ENCODE measurements around the gene OPCML.

OPCML gene

DNA sequence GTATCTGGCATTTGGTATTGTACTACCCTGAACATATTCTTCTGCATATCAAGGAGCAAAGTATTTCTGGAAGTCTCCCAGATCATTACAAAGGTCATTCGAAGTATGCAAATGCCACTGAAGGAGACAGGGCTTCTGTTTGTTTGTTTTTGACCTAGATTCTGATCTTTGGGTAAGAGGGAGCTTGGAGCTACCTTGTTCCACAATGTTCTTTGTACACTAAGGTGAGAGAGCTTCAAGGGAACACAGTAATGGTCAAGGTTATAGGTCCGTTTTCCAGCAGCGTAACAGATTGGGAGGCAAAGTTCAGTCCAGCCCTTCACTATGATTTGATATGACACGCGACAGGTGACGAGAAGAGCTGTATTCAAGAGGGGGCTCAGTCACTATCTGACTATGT lies 10.0 kb downstream of the OPCML start:
- Histone ChIP-seq H3K36me3 (ENCODE audit: low read depth) (no peaks in the 10 kb centered on the region), H3K4me3 (ENCODE audit: severe bottlenecking) (no peak overlapping the region), H3K27ac (ENCODE audit: poor library complexity, severe bottlenecking) (no peak overlapping the region), H3K27me3 (ENCODE audit: insufficient read depth, poor library complexity, severe bottlenecking) (no peaks in the 10 kb centered on the region), H3K9me3 (ENCODE audit: severe bottlenecking) (no peaks in the 10 kb centered on the region), H3K4me1 (ENCODE audit: insufficient read depth, poor library complexity, severe bottlenecking) (no peaks in the 10 kb centered on the region)
- DNase-seq (ENCODE audit: low spot score) (no peak), ATAC-seq (ENCODE audit: low read depth) (no peak)
- TF ChIP-seq, protein P1, sequence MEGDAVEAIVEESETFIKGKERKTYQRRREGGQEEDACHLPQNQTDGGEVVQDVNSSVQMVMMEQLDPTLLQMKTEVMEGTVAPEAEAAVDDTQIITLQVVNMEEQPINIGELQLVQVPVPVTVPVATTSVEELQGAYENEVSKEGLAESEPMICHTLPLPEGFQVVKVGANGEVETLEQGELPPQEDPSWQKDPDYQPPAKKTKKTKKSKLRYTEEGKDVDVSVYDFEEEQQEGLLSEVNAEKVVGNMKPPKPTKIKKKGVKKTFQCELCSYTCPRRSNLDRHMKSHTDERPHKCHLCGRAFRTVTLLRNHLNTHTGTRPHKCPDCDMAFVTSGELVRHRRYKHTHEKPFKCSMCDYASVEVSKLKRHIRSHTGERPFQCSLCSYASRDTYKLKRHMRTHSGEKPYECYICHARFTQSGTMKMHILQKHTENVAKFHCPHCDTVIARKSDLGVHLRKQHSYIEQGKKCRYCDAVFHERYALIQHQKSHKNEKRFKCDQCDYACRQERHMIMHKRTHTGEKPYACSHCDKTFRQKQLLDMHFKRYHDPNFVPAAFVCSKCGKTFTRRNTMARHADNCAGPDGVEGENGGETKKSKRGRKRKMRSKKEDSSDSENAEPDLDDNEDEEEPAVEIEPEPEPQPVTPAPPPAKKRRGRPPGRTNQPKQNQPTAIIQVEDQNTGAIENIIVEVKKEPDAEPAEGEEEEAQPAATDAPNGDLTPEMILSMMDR (IDR thresholded peaks at IDR 0.05; ENCODE audit: poor library complexity, severe bottlenecking): no peak

DNA sequence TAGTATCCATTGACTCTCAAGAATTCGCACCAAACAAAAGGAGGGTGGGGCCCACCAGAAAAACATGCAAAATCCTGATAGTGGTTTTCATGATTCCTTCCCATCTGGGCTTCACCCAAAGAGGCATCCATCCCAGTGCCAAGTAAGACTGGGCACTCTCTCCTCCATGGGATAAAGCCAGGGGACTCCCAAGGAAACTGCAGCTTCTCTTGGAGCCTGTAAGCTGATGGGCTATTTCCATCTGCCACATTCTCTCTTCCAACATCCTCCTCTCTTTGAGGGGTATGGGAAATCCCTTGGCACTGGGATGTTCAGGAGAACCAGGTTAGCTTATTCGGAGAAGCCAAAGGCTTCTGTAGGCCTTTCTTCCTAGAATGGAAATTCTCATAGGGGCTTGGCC lies 10.8 kb downstream of the OPCML start:
- no peaks in the 10 kb centered on the region for H3K9me3 ChIP-seq (ENCODE audit: severe bottlenecking)
- no peaks in the 10 kb centered on the region for H3K4me1 ChIP-seq (ENCODE audit: insufficient read depth, poor library complexity, severe bottlenecking)
- no peaks in the 10 kb centered on the region for H3K36me3 ChIP-seq (ENCODE audit: low read depth)
- H3K4me3 ChIP-seq (ENCODE audit: severe bottlenecking): no peak overlapping the region
- H3K27ac ChIP-seq (ENCODE audit: poor library complexity, severe bottlenecking): no peak overlapping the region
- TF ChIP-seq, protein P1 (IDR thresholded peaks at IDR 0.05; ENCODE audit: poor library complexity, severe bottlenecking): no peak
- H3K27me3 ChIP-seq (ENCODE audit: insufficient read depth, poor library complexity, severe bottlenecking): no peaks in the 10 kb centered on the region
- ATAC-seq (ENCODE audit: low read depth) (no peak), DNase-seq (ENCODE audit: low spot score) (no peak)

DNA sequence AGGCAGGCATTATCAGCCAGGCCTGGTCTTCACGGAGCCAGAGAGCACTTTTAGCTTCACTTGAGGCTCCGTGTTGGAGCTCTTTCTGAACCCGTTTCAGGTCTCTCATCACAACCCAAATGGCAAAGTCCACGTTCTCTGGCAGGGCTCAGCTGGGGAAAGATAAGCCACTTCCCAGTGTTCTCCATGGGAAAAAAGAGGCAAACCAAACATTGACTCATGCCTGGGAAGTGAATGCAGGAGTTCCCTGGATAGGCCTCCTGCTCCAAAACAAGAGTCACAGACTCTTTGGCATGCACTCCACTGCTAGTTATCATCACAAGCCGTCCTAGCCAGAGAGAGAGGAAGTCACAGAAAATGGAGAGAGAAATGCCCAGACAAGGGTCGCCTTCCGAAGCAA lies 11.6 kb downstream of the OPCML start:
- no peak for DNase-seq (ENCODE audit: low spot score)
- Histone ChIP-seq H3K36me3 (ENCODE audit: low read depth) (no peaks in the 10 kb centered on the region), H3K9me3 (ENCODE audit: severe bottlenecking) (no peaks in the 10 kb centered on the region), H3K27ac (ENCODE audit: poor library complexity, severe bottlenecking) (no peak overlapping the region), H3K4me1 (ENCODE audit: insufficient read depth, poor library complexity, severe bottlenecking) (no peaks in the 10 kb centered on the region), H3K27me3 (ENCODE audit: insufficient read depth, poor library complexity, severe bottlenecking) (no peaks in the 10 kb centered on the region), H3K4me3 (ENCODE audit: severe bottlenecking) (no peak overlapping the region)
- TF ChIP-seq, protein P1 (IDR thresholded peaks at IDR 0.05; ENCODE audit: poor library complexity, severe bottlenecking): no peak
- no peak for ATAC-seq (ENCODE audit: low read depth)

DNA sequence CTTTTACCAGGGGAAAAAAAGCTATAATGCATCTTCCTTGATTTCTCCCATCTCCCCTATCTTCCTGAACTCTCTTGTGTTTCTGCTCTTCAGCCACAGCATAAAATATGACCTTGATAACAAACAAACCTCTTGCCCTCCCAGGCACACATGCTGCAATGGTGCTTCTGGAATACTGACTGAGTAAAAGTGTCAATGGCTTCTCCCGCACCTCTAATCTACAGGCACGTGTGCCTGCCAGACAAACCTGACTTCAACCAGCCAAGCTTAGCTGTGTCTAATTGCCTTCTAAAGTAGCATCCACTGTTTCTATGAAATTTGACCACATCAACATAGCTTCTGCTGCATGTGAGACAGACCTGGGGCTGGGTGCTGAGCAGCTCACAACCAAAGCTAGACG lies 12.7 kb downstream of the OPCML start:
- Histone ChIP-seq H3K4me1 (ENCODE audit: insufficient read depth, poor library complexity, severe bottlenecking) (no peaks in the 10 kb centered on the region), H3K9me3 (ENCODE audit: severe bottlenecking) (no peaks in the 10 kb centered on the region), H3K4me3 (ENCODE audit: severe bottlenecking) (no peak overlapping the region), H3K36me3 (ENCODE audit: low read depth) (no peaks in the 10 kb centered on the region), H3K27me3 (ENCODE audit: insufficient read depth, poor library complexity, severe bottlenecking) (no peaks in the 10 kb centered on the region), H3K27ac (ENCODE audit: poor library complexity, severe bottlenecking) (no peak overlapping the region)
- TF ChIP-seq, protein P1 (IDR thresholded peaks at IDR 0.05; ENCODE audit: poor library complexity, severe bottlenecking): no peak
- no peak for ATAC-seq (ENCODE audit: low read depth)
- no peak for DNase-seq (ENCODE audit: low spot score)

DNA sequence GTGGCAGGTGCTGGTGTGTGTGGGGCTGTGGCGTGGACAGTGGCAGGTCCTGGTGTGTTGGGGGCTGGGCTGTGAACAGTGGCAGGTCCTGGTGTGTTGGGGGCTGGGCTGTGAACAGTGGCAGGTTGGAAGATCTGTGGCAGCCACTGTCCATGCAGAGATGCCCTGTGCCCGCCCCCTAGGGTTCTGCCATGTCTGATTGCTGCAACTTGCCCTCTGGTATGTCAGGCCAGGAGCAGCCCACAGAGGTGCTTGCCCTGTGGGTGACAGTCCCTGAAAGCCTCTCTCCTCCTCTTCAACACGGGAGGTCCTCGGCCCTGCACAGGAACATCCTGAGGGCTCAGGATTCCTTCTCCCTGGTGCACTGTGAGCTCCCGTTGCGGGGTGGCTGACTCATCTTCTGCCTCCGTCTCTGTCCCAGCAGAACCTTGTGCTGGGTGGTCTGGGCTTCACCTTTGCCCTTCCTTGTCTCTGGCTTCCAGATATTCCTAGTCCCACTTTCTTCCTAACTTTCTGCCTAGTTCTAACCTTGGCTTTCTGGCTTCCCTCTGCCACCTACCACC lies 13.5 kb downstream of the OPCML start:
- H3K4me1 ChIP-seq (ENCODE audit: insufficient read depth, poor library complexity, severe bottlenecking): no peaks in the 10 kb centered on the region
- no peak for DNase-seq (ENCODE audit: low spot score)
- ATAC-seq (ENCODE audit: low read depth): no peak
- TF ChIP-seq, protein P1 (IDR thresholded peaks at IDR 0.05; ENCODE audit: poor library complexity, severe bottlenecking): no peak
- no peak overlapping the region for H3K27ac ChIP-seq (ENCODE audit: poor library complexity, severe bottlenecking)
- H3K27me3 ChIP-seq (ENCODE audit: insufficient read depth, poor library complexity, severe bottlenecking): no peaks in the 10 kb centered on the region
- H3K36me3 ChIP-seq (ENCODE audit: low read depth): no peaks in the 10 kb centered on the region
- no peak overlapping the region for H3K4me3 ChIP-seq (ENCODE audit: severe bottlenecking)
- H3K9me3 ChIP-seq (ENCODE audit: severe bottlenecking): no peaks in the 10 kb centered on the region
